ENCODE results near the gene ISM2. TPM values are rescaled to one million over a fixed set of nuclear protein-coding genes. Genes with fewer than 3 reads are reported as not detected.

The ISM2 gene
- total and polyA plus RNA-seq, 2 of the 8 experiments (the other 6 are each of a cell fraction or from before 2014, with no cell fraction given), result 0.52 to 0.79 TPM

- no peak for FAIRE-seq
- CTCF ChIA-PET (ENCODE audit: partially characterized antibody), result no interaction called here
- TF ChIP-seq BACH1 (IDR thresholded peaks at IDR 0.05; ENCODE audit: low read length), result no peak
- no peak for TF ChIP-seq ATF3 (IDR thresholded peaks at IDR 0.05; ENCODE audit: insufficient read depth, low read depth, low read length)
- no peak for TF ChIP-seq TAF1 (IDR thresholded peaks at IDR 0.05; ENCODE audit: low read depth, low read length)
Observed at GRCh38 chr14:77439861-77440260, 58.8 kb downstream of the ISM2 start.

More at GRCh38 chr14:77439861-77440260, 58.8 kb downstream of the ISM2 start:
- no peak overlapping the region for H3K23ac ChIP-seq (ENCODE audit: insufficient read length)
- H2BK5ac ChIP-seq (ENCODE audit: low read depth, low read length), result no peak overlapping the region
- no peak overlapping the region for H3K4me2 ChIP-seq (ENCODE audit: insufficient read depth in 1 of 2, low read depth in 2 of 2, low read length in 2 of 2)
- 94% methylated on average over 4 of the region's 4 CpGs; no CpG with 5 or more reads in 1 of the 2 experiments for WGBS, 2 experiments (ENCODE audit: extremely low coverage in 1 of 2, insufficient coverage in 1 of 2, insufficient read length in 1 of 2, insufficient replicate concordance in 2 of 2, low coverage in 1 of 2, low lambda C conversion rate in 2 of 2, missing lambda C conversion rate in 1 of 2)
- no peak overlapping the region for H4K5ac ChIP-seq (ENCODE audit: insufficient read length, low read depth, low read length)
- H2BK20ac ChIP-seq (ENCODE audit: low read length), result no peak overlapping the region
- no peaks in the 10 kb centered on the region for H3K23me2 ChIP-seq (ENCODE audit: low read depth, low read length)
- H3K18ac ChIP-seq (ENCODE audit: extremely low read depth, low read length), result no peak overlapping the region
- H2BK15ac ChIP-seq (ENCODE audit: low read length), result no peak overlapping the region
- no peaks in the 10 kb centered on the region for H3K27me3 ChIP-seq (replicated peaks in 1 of 4; ENCODE audit: control insufficient read depth in 3 of 4, extremely low read depth in 1 of 4, insufficient read depth in 3 of 4, low read length in 3 of 4)
- no peak overlapping the region for H4K91ac ChIP-seq (replicated peaks; ENCODE audit: insufficient read length, low read length)
- no peaks in the 10 kb centered on the region for H3K4me1 ChIP-seq (replicated peaks in 1 of 4; ENCODE audit: control insufficient read depth in 3 of 4, insufficient read depth in 4 of 4, low read length in 3 of 4)
- H3K9me3 ChIP-seq (ENCODE audit: insufficient read depth in 2 of 2, low read depth in 1 of 2, low read length in 1 of 2), result no peaks in the 10 kb centered on the region
- H3K79me2 ChIP-seq (ENCODE audit: control insufficient read depth in 1 of 2, insufficient read depth in 2 of 2, low read length in 2 of 2), result no peaks in the 10 kb centered on the region
- no peak overlapping the region for H2AFZ ChIP-seq (ENCODE audit: low read length)
- no peak overlapping the region for H2BK12ac ChIP-seq (ENCODE audit: low read depth, low read length)
- H3K14ac ChIP-seq (ENCODE audit: insufficient read length), result no peak overlapping the region
- H3K27ac ChIP-seq (ENCODE audit: low read depth, low read length), result no peak overlapping the region
- H4K20me1 ChIP-seq (replicated peaks in 1 of 2; ENCODE audit: control insufficient read depth in 1 of 2, insufficient read depth in 2 of 2, low read length in 2 of 2), result peaks cover 0 to 2% of the 10 kb centered on the region in 2 experiments
- H3K4ac ChIP-seq (replicated peaks; ENCODE audit: insufficient read length, low read depth, low read length), result no peak overlapping the region
- H3K79me1 ChIP-seq (ENCODE audit: low read depth, low read length), result no peaks in the 10 kb centered on the region
- POLR2A ChIA-PET (ENCODE audit: partially characterized antibody), result no interaction called here
- no peak overlapping the region for H2AK5ac ChIP-seq (ENCODE audit: low read depth, low read length)
- no peak overlapping the region for H3K56ac ChIP-seq (replicated peaks; ENCODE audit: insufficient read length, low read depth, low read length)
- no peak overlapping the region for H3K4me3 ChIP-seq (ENCODE audit: extremely low read depth in 1 of 4, insufficient read depth in 2 of 4, low read depth in 3 of 4, low read length in 4 of 4)
- no peak overlapping the region for H3K9ac ChIP-seq (replicated peaks in 1 of 4; ENCODE audit: extremely low read depth in 1 of 4, low read depth in 3 of 4, low read length in 3 of 4)
- no peak overlapping the region for H4K8ac ChIP-seq (ENCODE audit: extremely low read depth, insufficient read depth, low read length)
- H2BK120ac ChIP-seq (replicated peaks; ENCODE audit: low read depth, low read length), result no peak overlapping the region
- DNase-seq (ENCODE audit: low read depth in 1 of 2, low spot score in 2 of 2), result no peak
- peaks cover 4 to 26% (median 23%) of the 10 kb centered on the region in 4 experiments; a peak in 7 of 8 replicates for H3K36me3 ChIP-seq (ENCODE audit: control insufficient read depth in 2 of 4, insufficient read depth in 4 of 4, low read length in 3 of 4)

Data from H1 (cell line).